Mammary epithelial cell (primary cell): Measurements from ENCODE around the gene BOD1.

Experiments
- CTCF ChIP-seq, 2 donors: IDR thresholded peaks in 1 of 2; conservative IDR thresholded peaks in 1 of 2; 2 replicates each; pipeline ENCODE4 v1.5.1; 2011 to 2012; ENCODE audit warnings: inconsistent platforms in 2 of 2, low read length in 2 of 2, mild to moderate bottlenecking in 2 of 2, control low read depth in 1 of 2, low read depth in 1 of 2; ENCODE audit not compliant: insufficient read depth in 1 of 2; ENCODE audit errors: extremely low read depth in 1 of 2
- EZH2 ChIP-seq: IDR thresholded peaks from 2 replicates; pipeline ENCODE4 v1.6.1; 2012; ENCODE audit warnings: low read length, inconsistent platforms, borderline replicate concordance

GRCh38 chr5:173634465-173634983 lies 18.1 kb upstream of the BOD1 start:
- TF ChIP-seq CTCF (conservative IDR thresholded peaks at IDR 0.05 in 1 of 2, IDR thresholded peaks at IDR 0.05 in 1 of 2; ENCODE audit: extremely low read depth in 1 of 2, insufficient read depth in 1 of 2, low read depth in 1 of 2, low read length in 2 of 2) = no peak
- no peak for TF ChIP-seq EZH2
